ENCODE data around the gene ZNF428. TPM values are rescaled to one million over a fixed set of nuclear protein-coding genes. Genes with fewer than 3 reads are reported as not detected.
A peak's percentile ranks its signal among the peaks of the same experiment; 100 is the strongest.
"Not testable (repeated sequence)": the region's sequence is repeated elsewhere in the genome, so short reads cannot be mapped to it uniquely, and the experiment has no call there.

Gene ZNF428
- total RNA-seq (2014; rRNA removed), result 56.8 and 58.4 TPM in 2 replicates
- polyA plus RNA-seq (2012), result 78.3 TPM

- DNase-seq (ENCODE audit: low read depth), result peak; percentile 88
These were observed at the start of gene ZNF428 for GRCh38 chr19:43619262-43620060. ZNF428 (minus strand) TSS chr19:43619629; CDS start chr19:43614304, 5,325 bp downstream.

- DNase-seq (ENCODE audit: low read depth), result peak; percentile 99
These were observed 49.1 kb upstream of the ZNF428 start for GRCh38 chr19:43668406-43669109.

- DNase-seq (ENCODE audit: low read depth), result no peak
These were observed 48.5 kb upstream of the ZNF428 start for GRCh38 chr19:43667876-43668405.

- no peak for DNase-seq (ENCODE audit: low read depth)
These were observed 47.9 kb upstream of the ZNF428 start for GRCh38 chr19:43667126-43667875.

GRCh38 chr19:43664018-43664417, 44.6 kb upstream of the ZNF428 start:
- DNase-seq (ENCODE audit: low read depth), result no peak

GRCh38 chr19:43662487-43662886, 43.1 kb upstream of the ZNF428 start:
- no peak for DNase-seq (ENCODE audit: low read depth)

- no peak for DNase-seq (ENCODE audit: low read depth)
These were observed 41.5 kb upstream of the ZNF428 start for GRCh38 chr19:43660971-43661360.

- DNase-seq (ENCODE audit: low read depth), result no peak
These were observed 41.0 kb upstream of the ZNF428 start for GRCh38 chr19:43660301-43660970.

GRCh38 chr19:43658494-43658893, 39.1 kb upstream of the ZNF428 start:
- no peak for DNase-seq (ENCODE audit: low read depth)

GRCh38 chr19:43658001-43658400, 38.6 kb upstream of the ZNF428 start:
- DNase-seq (ENCODE audit: low read depth), result no peak

- no peak for DNase-seq (ENCODE audit: low read depth)
These were observed 37.0 kb upstream of the ZNF428 start for GRCh38 chr19:43656436-43656835.

GRCh38 chr19:43652546-43652874, 33.1 kb upstream of the ZNF428 start:
- DNase-seq (ENCODE audit: low read depth), result no peak

GRCh38 chr19:43651758-43652545, 32.5 kb upstream of the ZNF428 start:
- peak; percentile 61 for DNase-seq (ENCODE audit: low read depth)

GRCh38 chr19:43650276-43650675, 30.8 kb upstream of the ZNF428 start:
- not testable (repeated sequence) for DNase-seq (ENCODE audit: low read depth)

GRCh38 chr19:43649514-43649913, 30.1 kb upstream of the ZNF428 start:
- DNase-seq (ENCODE audit: low read depth), result no peak

- no peak for DNase-seq (ENCODE audit: low read depth)
These were observed 29.2 kb upstream of the ZNF428 start for GRCh38 chr19:43648633-43649032.

GRCh38 chr19:43644181-43644580, 24.8 kb upstream of the ZNF428 start:
- no peak for DNase-seq (ENCODE audit: low read depth)

- DNase-seq (ENCODE audit: low read depth), result peak; percentile 69
These were observed 23.9 kb upstream of the ZNF428 start for GRCh38 chr19:43643326-43643725.

- DNase-seq (ENCODE audit: low read depth), result no peak
These were observed 23.1 kb upstream of the ZNF428 start for GRCh38 chr19:43642531-43642930.

GRCh38 chr19:43641333-43641732, 21.9 kb upstream of the ZNF428 start:
- no peak for DNase-seq (ENCODE audit: low read depth)

- DNase-seq (ENCODE audit: low read depth), result no peak
These were observed 21.0 kb upstream of the ZNF428 start for GRCh38 chr19:43640424-43640757.

Data from LHCN-M2 (cell line).